Left lobe of liver (tissue), 2 donors: ENCODE data around the gene TOP2A. TPM values are rescaled to one million over a fixed set of nuclear protein-coding genes. Genes with fewer than 3 reads are reported as not detected.
A peak's percentile ranks its signal among the peaks of the same experiment; 100 is the strongest.

Experiments
- ATAC-seq: fragments of 200-7000 bp; cut with Tn5 transposase; one replicate; pipeline ENCODE4 v1.9.1; 2020; ENCODE audit warnings: mild to moderate bottlenecking, moderate library complexity
- DNase-seq: peaks from one replicate; pipeline ENCODE4 v3.0.0-alpha.2; 2020; ENCODE audit warnings: low spot score
- total RNA-seq: library from RNA; stranded (reverse); gene quantifications from one replicate; pipeline ENCODE4 v1.2.1, GENCODE V29; 2021
- donor health status: DM: no; HTN: no; CAD: no; lungs with moderate emphysema.
- donor health status: DM: no; HTN: yes; CAD: no.

TOP2A gene
- total RNA-seq, 1 donor from 2014 or later = 1.8 TPM

- ATAC-seq (no peak), DNase-seq (no peak)
Observed at GRCh38 chr17:40361063-40361924, 56.4 kb downstream of the TOP2A start.

DNA sequence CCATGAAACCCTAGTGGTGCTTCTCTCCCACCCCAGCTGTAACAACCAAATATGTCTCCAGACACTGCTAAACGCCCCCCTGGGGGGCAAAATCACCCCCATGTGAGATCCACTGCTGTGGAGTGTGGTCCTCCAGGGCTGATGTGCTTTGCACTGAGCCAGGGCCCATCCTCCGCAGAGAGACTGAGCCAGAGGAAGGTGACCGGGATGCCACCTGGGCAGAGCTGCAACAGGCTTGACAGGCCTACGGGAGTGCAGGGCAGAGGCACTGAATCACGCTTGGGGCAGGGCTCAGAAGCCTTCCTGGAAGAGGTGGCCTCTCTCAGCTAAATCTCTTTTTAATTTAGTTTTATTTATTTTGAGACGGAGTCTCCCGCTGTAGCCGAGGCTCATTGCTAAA is 57.6 kb downstream of the TOP2A start:
- ATAC-seq (no peak), DNase-seq (no peak)

- peak; percentile 87 for DNase-seq
- peak; percentile 71 for ATAC-seq
Observed at GRCh38 chr17:40358323-40359038, 59.2 kb downstream of the TOP2A start.

DNA sequence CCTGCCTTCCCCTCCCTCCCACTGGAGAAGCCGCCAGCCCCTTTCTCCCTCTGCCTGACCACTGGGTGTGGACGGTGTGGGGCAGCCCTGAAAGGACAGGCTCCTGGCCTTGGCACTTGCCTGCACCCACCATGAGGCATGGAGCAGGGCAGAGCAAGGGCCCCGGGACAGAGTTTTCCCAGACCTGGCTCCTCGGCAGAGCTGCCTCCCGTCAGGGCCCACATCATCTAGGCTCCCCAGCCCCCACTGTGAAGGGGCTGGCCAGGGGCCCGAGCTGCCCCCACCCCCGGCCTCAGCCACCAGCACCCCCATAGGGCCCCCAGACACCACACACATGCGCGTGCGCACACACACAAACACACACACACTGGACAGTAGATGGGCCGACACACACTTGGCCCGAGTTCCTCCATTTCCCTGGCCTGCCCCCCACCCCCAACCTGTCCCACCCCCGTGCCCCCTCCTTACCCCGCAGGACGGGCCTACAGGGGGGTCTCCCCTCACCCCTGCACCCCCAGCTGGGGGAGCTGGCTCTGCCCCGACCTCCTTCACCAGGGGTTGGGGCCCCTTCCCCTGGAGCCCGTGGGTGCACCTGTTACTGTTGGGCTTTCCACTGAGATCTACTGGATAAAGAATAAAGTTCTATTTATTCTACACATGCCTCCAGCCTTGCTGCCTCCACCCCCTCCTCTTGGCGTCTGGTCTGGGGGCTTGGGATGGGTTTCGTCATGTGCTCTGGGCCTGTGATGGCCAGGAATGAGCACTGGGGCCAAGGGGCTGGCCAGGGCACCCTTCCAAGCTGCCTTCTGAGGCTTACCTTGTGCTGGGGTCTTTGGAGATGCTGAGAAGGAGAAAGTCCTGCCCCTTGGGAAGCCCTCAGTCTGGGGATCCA is 60.5 kb downstream of the TOP2A start:
- ATAC-seq (no peak), DNase-seq (peak; percentile 46)

- peak; percentile 58 for DNase-seq
- no peak for ATAC-seq
Observed at GRCh38 chr17:40355804-40356758, 61.6 kb downstream of the TOP2A start.

GRCh38 chr17:40355123-40355803 is 62.4 kb downstream of the TOP2A start:
- DNase-seq (peak; percentile 80), ATAC-seq (peak; percentile 52)

DNA sequence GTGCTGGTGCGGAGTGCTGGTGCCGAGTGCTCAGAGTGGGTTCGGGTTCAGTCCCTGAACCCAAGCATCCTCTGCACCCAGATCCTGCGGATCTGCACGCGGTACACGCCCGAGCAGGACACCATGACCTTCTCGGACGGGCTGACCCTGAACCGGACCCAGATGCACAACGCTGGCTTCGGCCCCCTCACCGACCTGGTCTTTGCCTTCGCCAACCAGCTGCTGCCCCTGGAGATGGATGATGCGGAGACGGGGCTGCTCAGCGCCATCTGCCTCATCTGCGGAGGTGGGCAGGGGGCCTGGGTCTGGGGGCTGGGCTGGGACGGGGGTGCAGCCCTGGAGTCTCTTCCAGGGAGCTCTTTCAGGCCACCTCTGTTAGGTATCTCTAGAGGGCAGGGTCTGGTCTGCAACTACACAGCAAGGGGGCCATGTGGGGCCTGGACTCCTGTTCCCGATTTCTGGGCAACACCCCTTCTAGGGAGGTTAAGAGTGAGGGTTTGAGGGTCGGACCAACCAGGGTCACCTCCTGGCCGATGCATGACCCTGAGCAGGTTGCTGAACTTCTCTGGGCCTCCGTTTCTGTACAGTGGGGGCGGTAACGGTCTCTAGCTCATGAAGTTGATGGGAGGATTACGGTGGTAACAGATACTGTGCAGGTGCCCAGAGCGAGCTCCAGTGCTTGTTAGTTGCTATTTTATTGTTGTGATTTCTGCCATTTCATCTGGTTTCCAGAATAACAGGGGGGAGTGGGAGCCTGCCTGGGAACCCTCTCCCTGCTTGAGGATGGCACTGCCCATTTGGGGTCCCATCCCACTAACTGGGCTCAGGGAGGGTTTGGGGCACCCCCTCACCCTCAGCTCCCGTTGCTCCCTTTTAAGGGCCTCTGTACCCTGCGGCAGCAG is 63.2 kb downstream of the TOP2A start:
- ATAC-seq (no peak), DNase-seq (no peak)

- ATAC-seq (peak; percentile 42), DNase-seq (peak; percentile 78)
Observed at GRCh38 chr17:40352779-40353394, 64.8 kb downstream of the TOP2A start.

DNA sequence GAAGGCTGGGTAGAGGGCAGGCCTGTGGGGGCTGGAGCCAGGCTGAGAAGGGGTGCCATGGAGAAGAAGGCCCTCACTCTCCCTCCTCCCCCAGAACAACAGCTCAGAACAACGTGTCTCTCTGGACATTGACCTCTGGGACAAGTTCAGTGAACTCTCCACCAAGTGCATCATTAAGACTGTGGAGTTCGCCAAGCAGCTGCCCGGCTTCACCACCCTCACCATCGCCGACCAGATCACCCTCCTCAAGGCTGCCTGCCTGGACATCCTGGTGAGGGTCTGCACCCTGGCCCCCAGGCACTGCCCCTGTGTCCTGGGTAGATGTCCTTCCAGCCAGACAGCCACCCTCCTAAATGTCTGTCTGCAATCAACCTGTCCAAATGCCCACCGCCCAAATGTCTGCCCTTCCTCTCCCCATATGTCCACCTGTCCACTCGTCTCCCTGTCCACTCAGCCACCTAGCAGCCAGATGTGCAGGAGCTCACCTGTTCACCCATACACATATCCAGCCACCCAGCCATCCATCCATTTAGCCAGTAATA is 65.4 kb downstream of the TOP2A start:
- peak; percentile 72 for DNase-seq
- ATAC-seq = peak; percentile 43

DNA sequence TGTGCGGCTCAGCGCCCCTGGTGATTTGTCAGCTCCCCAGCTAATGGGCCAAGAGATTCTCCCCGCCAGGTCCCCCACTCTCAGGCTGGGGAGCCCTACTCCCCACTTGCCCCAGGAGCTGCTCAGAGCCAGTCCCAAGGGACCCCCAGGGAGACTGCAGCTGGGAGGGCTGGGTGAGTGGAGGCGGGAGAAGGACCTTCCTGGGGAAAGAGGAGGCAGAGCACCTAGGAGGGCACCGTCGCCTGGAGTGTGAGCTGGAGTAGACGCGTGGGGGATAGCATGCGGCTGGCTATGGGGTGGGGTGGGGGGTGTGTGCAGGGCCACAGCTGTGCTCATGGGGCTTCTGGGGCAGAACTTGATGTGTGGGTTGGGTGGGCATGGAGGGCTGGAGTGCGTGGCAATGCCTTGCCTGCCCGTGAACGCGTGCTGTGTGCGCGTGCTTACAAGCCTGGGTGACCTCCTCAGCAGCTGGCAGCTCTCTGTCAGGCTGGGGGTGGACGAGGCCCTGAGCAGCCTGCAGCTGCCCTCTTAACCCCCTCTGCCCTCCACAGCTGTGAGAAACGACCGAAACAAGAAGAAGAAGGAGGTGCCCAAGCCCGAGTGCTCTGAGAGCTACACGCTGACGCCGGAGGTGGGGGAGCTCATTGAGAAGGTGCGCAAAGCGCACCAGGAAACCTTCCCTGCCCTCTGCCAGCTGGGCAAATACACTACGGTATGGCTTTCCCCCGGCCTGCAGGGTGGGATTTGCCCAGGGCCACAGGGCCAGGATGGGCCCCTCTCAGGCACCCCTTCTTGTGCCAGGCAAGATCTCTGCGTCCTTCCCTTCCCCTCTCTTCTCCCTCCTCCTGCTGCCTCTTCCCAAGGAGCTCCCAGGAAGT is 66.1 kb downstream of the TOP2A start:
- DNase-seq (peak; percentile 62), ATAC-seq (peak; percentile 30)

- no peak for DNase-seq
Observed at GRCh38 chr17:40350689-40351358, 66.9 kb downstream of the TOP2A start.

DNA sequence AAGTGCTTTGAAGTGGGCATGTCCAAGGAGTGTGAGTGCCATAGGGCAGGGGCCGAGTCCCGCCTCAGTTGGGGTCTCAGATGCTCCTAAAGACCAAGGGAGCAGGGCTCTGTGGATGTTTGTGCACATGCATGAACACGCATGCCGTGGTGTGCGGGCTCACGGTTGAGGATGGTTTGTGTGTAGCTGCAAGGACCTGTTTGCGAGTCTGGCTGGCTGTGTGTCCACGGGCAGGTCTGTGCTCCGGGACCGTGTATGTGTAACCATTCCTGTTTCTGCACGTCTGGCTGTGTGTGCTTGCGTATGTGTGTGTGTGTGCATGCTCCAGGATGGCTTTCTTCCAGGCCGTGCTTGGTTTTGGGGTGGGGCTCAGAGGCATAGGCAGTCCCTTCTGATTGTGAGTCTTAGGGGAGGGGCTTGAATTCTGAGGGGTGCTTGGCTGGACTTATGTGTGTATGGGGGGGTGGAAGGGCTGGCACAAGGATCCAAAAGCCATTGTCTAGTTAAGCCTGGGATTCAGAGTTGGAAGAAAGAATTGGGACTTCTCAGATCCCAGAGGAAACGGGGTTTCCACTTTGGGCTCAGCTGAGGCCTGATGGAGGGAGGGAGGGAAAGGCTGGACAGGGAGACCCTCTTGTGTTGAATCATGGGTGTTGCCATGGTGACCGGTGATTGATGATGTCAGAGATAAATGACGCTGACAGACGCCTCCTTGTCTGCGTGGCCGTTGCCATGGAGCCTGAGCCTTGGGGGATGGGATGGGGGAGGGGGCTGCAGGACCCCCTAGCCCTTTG is 67.6 kb downstream of the TOP2A start:
- ATAC-seq (no peak), DNase-seq (peak; percentile 57)

More at GRCh38 chr17:40350689-40351358, 66.9 kb downstream of the TOP2A start:
- ATAC-seq = no peak

DNA sequence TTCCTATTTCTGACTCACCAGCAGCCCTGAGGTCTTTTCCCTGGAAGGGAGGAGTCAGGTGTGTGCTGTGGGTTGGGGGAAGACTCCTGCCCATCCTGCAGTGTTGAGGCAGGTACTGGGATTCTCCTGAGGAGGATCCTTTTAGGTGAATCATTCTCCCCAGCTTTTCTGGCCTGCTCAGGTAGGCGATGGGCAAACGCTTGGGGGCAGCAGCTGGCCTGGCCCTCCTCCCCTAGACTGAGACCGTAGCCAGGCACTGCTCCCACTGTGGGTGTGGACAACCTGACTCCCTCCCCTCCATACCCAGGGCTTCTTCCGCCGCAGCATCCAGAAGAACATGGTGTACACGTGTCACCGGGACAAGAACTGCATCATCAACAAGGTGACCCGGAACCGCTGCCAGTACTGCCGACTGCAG is 68.2 kb downstream of the TOP2A start:
- DNase-seq (peak; percentile 63), ATAC-seq (no peak)

GRCh38 chr17:40348562-40349476 is 68.9 kb downstream of the TOP2A start:
- peak; percentile 94 for DNase-seq
- peak; percentile 49 for ATAC-seq
